GM13977 (cell line): ENCODE measurements around the gene CBX2.

ENCODE experiments used
- DNase-seq: peaks from one replicate; pipeline ENCODE4 v3.0.0; 2012; ENCODE audit warnings: low spot score
- in situ Hi-C: fragments of 300-500 bp; cut with MboI; formaldehyde crosslinking; loops from one replicate; pipeline ENCODE4 v1.12.0; 2022; ENCODE audit warnings: low sequenced_read_pairs, low pct_unique_long_range_greater_than_20kb, mixed read lengths, inconsistent platforms; ENCODE audit not compliant: unreplicated experiment
- TF ChIP-seq, protein P1 (sequence below): IDR thresholded peaks from 2 replicates; pipeline ENCODE4 v1.5.1; 2012; ENCODE audit warnings: mild to moderate bottlenecking, control low read depth; ENCODE audit not compliant: insufficient read depth; ENCODE audit errors: extremely low read depth, missing control alignments

Gene CBX2

DNA sequence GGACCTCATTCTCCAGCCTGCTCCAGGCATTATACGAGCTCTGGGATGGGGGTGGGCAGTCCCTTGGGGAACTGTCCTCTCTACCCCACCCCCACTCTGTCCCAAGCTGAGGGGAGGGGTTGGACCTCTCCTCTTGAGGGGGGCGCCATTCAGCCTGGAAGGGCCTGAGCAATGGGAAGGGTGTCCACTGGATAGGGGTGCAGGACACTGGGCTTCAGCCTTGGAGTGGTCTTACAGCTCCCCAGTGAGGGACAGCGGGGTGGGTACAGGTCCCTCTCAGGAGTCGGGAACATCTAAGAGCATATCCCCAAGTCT lies 28.5 kb downstream of the CBX2 start:
- in situ Hi-C loops, result no loop called here
- DNase-seq, result no peak
- TF ChIP-seq, protein P1, sequence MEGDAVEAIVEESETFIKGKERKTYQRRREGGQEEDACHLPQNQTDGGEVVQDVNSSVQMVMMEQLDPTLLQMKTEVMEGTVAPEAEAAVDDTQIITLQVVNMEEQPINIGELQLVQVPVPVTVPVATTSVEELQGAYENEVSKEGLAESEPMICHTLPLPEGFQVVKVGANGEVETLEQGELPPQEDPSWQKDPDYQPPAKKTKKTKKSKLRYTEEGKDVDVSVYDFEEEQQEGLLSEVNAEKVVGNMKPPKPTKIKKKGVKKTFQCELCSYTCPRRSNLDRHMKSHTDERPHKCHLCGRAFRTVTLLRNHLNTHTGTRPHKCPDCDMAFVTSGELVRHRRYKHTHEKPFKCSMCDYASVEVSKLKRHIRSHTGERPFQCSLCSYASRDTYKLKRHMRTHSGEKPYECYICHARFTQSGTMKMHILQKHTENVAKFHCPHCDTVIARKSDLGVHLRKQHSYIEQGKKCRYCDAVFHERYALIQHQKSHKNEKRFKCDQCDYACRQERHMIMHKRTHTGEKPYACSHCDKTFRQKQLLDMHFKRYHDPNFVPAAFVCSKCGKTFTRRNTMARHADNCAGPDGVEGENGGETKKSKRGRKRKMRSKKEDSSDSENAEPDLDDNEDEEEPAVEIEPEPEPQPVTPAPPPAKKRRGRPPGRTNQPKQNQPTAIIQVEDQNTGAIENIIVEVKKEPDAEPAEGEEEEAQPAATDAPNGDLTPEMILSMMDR, result no peak

DNA sequence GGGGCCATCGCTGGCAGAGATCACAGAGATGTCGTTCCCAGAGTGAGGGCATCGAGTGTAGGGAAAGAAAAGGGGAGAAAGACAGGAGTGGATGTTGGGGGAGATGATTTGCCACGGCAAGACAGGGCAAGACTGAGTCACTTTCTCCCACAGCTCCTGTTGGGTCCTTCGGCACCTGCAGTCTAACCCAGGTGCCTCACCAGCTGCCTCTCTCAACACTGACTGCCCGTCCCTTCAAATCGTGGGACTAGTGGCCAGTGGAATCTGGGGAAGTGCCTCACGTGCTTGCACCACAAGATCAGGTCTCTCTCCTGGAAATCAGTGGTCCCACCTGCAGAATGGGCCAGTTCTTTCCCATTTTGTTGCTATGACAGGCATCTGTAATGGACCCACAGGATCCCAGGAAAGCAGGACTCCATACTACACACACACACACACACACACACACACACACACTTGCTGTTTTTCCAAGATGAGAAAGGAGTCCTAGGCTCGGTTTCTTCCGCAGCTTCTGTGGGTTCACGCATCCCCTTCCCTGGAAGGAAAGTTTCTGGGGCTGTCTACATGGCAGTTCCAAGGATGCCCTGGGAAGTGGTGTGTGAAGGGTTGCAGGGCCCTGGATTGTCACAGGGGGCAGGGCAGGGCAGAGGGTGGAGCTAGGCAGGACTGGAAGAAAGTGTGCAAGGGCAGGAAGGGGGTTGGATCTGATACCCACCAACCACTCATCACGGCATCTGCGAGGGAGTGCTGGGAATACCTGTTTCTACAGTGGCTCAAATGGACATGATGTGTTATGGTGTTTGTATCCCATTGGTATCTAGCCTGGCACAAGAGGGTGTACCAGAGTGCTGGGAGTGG lies 29.1 kb downstream of the CBX2 start:
- in situ Hi-C loops, result no loop called here
- no peak for DNase-seq
- TF ChIP-seq, protein P1, result no peak

GRCh38 chr17:79808763-79809529 lies 31.0 kb downstream of the CBX2 start:
- TF ChIP-seq, protein P1, result peak; percentile 46
- peak; percentile 69 for DNase-seq
- in situ Hi-C loops, result no loop called here

DNA sequence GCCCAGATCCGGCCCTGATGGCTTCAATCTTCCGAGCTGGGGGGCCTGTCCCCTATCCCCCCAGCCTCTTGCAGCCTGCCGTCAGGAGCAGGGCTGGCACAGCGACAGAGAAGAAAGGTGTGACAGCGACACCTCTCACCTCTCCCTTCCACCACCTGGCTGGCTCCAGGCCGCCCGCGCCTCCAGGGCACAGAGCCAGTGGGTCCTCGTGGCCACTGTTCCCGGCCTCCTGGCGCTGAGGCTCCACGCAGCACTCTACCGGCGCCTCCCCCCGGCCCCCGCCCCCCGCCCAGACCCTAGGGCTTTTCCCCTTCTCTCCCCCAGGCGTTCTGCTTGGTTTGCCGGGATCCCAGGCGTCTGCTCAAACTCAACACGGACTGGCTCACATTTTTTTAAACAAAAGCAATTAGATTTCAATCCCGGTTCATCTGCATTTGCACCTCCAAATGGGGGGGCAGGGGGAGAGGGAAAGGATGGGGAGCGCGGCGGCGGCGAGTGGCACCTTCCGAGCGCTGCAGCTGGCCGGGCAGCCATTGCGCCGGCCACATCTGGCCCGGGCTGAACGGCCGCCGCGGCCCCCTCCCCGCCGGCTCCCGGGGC lies 31.7 kb downstream of the CBX2 start:
- DNase-seq, result no peak
- TF ChIP-seq, protein P1, result no peak
- in situ Hi-C loops, result no loop called here

DNA sequence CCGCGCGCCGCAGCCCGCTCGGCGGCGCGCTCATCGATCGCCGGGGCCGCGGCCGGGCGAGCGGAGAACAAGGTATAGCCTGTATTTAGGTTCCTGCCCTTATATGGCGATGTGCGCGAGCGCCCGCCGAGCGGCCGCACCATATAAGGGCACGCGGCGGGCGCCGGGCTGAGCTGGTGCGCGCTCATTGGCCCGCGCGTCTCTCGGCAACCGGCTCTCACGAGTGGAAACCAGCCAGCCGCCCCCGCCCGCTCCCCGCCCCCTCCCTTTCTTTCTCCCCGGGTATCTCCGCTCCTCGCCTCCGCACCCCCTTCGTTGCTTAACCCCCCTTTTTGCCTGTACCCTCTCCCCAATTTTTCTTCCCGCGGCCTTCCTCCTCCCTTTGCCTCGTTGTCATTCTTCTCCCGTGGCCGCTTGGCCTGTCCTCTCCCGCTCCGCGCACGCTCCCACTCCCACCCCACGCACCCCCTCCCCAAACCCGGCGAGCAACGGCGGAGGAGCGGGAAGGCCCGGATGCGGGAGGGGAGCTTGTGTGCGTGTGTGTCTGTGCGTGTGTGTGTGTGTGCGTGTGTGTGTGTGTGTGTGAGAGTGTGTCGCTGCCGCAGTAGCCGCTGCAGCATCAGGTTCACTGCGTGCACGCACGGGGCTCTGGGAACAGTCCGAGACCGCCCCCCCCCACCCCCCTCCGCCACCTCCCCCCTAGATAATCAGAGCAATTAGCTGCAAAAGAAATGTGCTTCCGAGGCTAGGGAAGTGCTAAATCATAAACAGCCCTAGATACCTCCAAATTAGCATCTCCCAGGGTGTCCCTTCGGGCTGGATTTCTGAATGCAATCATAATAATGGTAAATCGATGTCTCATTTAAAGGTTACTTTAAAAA lies 32.4 kb downstream of the CBX2 start:
- DNase-seq, result peak; percentile 97
- in situ Hi-C loops, result no loop called here
- TF ChIP-seq, protein P1, result no peak
